Measurements from ENCODE around the gene ITCH.

- TF ChIP-seq JUN (IDR thresholded peaks at IDR 0.05; ENCODE audit: low read depth, low read length) (no peak), USF2 (IDR thresholded peaks at IDR 0.05; ENCODE audit: low read length) (no peak), CTCF (IDR thresholded peaks at IDR 0.05; ENCODE audit: control extremely low read depth in 1 of 3, insufficient read depth in 1 of 3, low read depth in 1 of 3, low read length in 3 of 3) (no peak), E2F6 (IDR thresholded peaks at IDR 0.05) (no peak), POLR2A (IDR thresholded peaks at IDR 0.05; ENCODE audit: control extremely low read depth in 1 of 2, low read depth in 2 of 2, low read length in 2 of 2) (no peak), POLR2AphosphoS5 (IDR thresholded peaks at IDR 0.05; ENCODE audit: low read depth, low read length) (no peak), EP300 (IDR thresholded peaks at IDR 0.05; ENCODE audit: borderline replicate concordance in 1 of 2, low read depth in 2 of 2, low read length in 2 of 2) (no peak)
These were observed 171.5 kb downstream of the ITCH start for GRCh38 chr20:34534391-34535165.
